ENCODE measurements around the gene FANCG. TPM values are rescaled to one million over a fixed set of nuclear protein-coding genes. Genes with fewer than 3 reads are reported as not detected.

The FANCG gene
- total and polyA plus RNA-seq, 4 donors, result 7.2 to 20.6 (median 15.3) TPM

GRCh38 chr9:35051069-35051967 is 28.4 kb downstream of the FANCG start:
- Histone ChIP-seq H3K4me1 (ENCODE audit: control insufficient read depth in 5 of 5, insufficient read depth in 5 of 5, low read length in 5 of 5) (peaks cover 0 to 4% (median 0%) of the 10 kb centered on the region in 5 donors), H3K27ac (ENCODE audit: low read depth in 1 of 2, low read length in 1 of 2) (peak overlapping the region in 1 of 2 donors; percentile 79), H3K27me3 (ENCODE audit: control insufficient read depth in 3 of 3, insufficient read depth in 3 of 3, low read length in 2 of 3) (no peaks in the 10 kb centered on the region), H3K4me3 (no peak overlapping the region), H3K9me3 (ENCODE audit: control insufficient read depth in 4 of 4, insufficient read depth in 3 of 4, low read length in 3 of 4) (no peaks in the 10 kb centered on the region), H3K9ac (ENCODE audit: insufficient read depth in 1 of 2, low read length in 2 of 2) (no peak overlapping the region), H3K36me3 (ENCODE audit: control insufficient read depth in 4 of 4, insufficient read depth in 4 of 4, low read length in 4 of 4) (peaks cover 16 to 40% (median 30%) of the 10 kb centered on the region in 4 donors)
- no peak for ATAC-seq (ENCODE audit: insufficient read depth, low FRiP score)
- WGBS, 2 donors, result 85 to 91% methylated on average over 7 of the region's 7 CpGs
- peak; percentile 27 to 32 (median 29) for DNase-seq
- peak; percentile 25 for TF ChIP-seq CTCF (IDR thresholded peaks at IDR 0.05; ENCODE audit: control extremely low read depth, extremely low read depth)

- H3K27me3 ChIP-seq (ENCODE audit: control insufficient read depth in 3 of 3, insufficient read depth in 3 of 3, low read length in 2 of 3), result no peaks in the 10 kb centered on the region
- peaks cover 12 to 38% (median 26%) of the 10 kb centered on the region in 4 donors for H3K36me3 ChIP-seq (ENCODE audit: control insufficient read depth in 4 of 4, insufficient read depth in 4 of 4, low read length in 4 of 4)
- H3K27ac ChIP-seq (ENCODE audit: low read depth in 1 of 2, low read length in 1 of 2), result no peak overlapping the region
- peaks cover 0 to 4% (median 0%) of the 10 kb centered on the region in 5 donors for H3K4me1 ChIP-seq (ENCODE audit: control insufficient read depth in 5 of 5, insufficient read depth in 5 of 5, low read length in 5 of 5)
- H3K9ac ChIP-seq (ENCODE audit: insufficient read depth in 1 of 2, low read length in 2 of 2), result no peak overlapping the region
- H3K4me3 ChIP-seq, result no peak overlapping the region
- H3K9me3 ChIP-seq (ENCODE audit: control insufficient read depth in 4 of 4, insufficient read depth in 3 of 4, low read length in 3 of 4), result no peaks in the 10 kb centered on the region
- TF ChIP-seq CTCF (IDR thresholded peaks at IDR 0.05; ENCODE audit: control extremely low read depth, extremely low read depth), result no peak
- no peak for DNase-seq
- ATAC-seq (ENCODE audit: insufficient read depth, low FRiP score), result no peak
- WGBS, 2 donors, result 98% methylated on average over 6 of the region's 6 CpGs
These were observed 31.2 kb downstream of the FANCG start for GRCh38 chr9:35048511-35048910.

- ATAC-seq (ENCODE audit: insufficient read depth, low FRiP score), result no peak
- no peaks in the 10 kb centered on the region for H3K9me3 ChIP-seq (ENCODE audit: control insufficient read depth in 4 of 4, insufficient read depth in 3 of 4, low read length in 3 of 4)
- no peak overlapping the region for H3K27ac ChIP-seq (ENCODE audit: low read depth in 1 of 2, low read length in 1 of 2)
- no peak overlapping the region for H3K4me3 ChIP-seq
- peaks cover 0 to 1% (median 0%) of the 10 kb centered on the region in 5 donors for H3K4me1 ChIP-seq (ENCODE audit: control insufficient read depth in 5 of 5, insufficient read depth in 5 of 5, low read length in 5 of 5)
- H3K9ac ChIP-seq (ENCODE audit: insufficient read depth in 1 of 2, low read length in 2 of 2), result no peak overlapping the region
- no peak for TF ChIP-seq CTCF (IDR thresholded peaks at IDR 0.05; ENCODE audit: control extremely low read depth, extremely low read depth)
- H3K27me3 ChIP-seq (ENCODE audit: control insufficient read depth in 3 of 3, insufficient read depth in 3 of 3, low read length in 2 of 3), result no peaks in the 10 kb centered on the region
- WGBS, 2 donors, result 92% methylated on average over 3 of the region's 3 CpGs
- peaks cover 6 to 39% (median 10%) of the 10 kb centered on the region in 4 donors for H3K36me3 ChIP-seq (ENCODE audit: control insufficient read depth in 4 of 4, insufficient read depth in 4 of 4, low read length in 4 of 4)
- no peak for DNase-seq
These were observed 35.7 kb downstream of the FANCG start for GRCh38 chr9:35044071-35044470.

Measured in lung (tissue), 12 donors.